Lower leg skin (tissue), 3 donors: ENCODE results near the gene SEC24C.

Source experiments
- POLR2A ChIP-seq, 2 donors: fragments of 450-650 bp; IDR thresholded peaks; one replicate each; pipeline ENCODE4 v1.6.1; 2016 to 2017; ENCODE audit warnings: antibody characterized with exemption in 2 of 2, mild to moderate bottlenecking in 1 of 2, moderate library complexity in 1 of 2
- TF ChIP-seq, protein P1 (sequence below), 3 donors: fragments of 450-650 bp; IDR thresholded peaks; one replicate each; pipeline ENCODE4 v1.5.1; 2016; ENCODE audit warnings: antibody characterized with exemption in 3 of 3, mild to moderate bottlenecking in 3 of 3, moderate library complexity in 2 of 3

DNA sequence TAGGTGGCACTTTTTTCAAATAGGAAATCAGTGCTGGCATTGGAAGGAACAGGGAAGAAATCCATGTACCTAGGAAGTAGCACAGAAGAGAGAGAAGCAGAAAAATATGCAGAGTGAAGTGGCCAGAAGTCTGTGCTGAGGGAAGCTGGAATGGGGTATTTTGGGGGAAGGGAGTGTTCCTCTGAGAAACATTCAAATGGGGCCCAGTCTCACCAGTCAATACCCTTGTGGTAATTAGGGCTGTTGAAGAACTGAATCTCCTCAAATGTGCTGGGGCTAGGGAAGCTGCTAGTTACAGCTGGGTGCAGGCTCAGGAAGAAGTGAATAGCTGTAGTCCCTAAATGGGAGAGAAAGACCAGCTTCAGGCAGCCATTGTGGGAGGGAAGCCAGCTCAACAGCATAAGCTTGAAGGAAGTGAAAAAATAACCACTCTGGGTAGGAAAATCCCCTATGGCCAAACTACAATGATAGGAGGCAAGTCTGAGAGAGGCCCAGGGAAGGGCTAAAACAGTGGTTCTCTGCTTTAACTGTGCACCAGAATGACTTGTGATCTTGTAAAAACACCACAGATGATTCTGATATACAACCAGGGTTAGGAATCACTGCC lies 59.6 kb downstream of the SEC24C start:
- TF ChIP-seq POLR2A (IDR thresholded peaks at IDR 0.05), result no peak
- TF ChIP-seq, protein P1, sequence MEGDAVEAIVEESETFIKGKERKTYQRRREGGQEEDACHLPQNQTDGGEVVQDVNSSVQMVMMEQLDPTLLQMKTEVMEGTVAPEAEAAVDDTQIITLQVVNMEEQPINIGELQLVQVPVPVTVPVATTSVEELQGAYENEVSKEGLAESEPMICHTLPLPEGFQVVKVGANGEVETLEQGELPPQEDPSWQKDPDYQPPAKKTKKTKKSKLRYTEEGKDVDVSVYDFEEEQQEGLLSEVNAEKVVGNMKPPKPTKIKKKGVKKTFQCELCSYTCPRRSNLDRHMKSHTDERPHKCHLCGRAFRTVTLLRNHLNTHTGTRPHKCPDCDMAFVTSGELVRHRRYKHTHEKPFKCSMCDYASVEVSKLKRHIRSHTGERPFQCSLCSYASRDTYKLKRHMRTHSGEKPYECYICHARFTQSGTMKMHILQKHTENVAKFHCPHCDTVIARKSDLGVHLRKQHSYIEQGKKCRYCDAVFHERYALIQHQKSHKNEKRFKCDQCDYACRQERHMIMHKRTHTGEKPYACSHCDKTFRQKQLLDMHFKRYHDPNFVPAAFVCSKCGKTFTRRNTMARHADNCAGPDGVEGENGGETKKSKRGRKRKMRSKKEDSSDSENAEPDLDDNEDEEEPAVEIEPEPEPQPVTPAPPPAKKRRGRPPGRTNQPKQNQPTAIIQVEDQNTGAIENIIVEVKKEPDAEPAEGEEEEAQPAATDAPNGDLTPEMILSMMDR (IDR thresholded peaks at IDR 0.05), result no peak
